HG03159 (cell line): ENCODE measurements around the gene QPRT.
"Not testable (repeated sequence)": the region's sequence is repeated elsewhere in the genome, so short reads cannot be mapped to it uniquely, and the experiment has no call there.

ENCODE experiments used
- ATAC-seq: cut with Tn5 transposase; IDR thresholded peaks from one replicate; pipeline ENCODE4 v1.9.1; 2021; ENCODE audit warnings: mild to moderate bottlenecking, moderate library complexity; ENCODE audit not compliant: unreplicated experiment

QPRT gene

DNA sequence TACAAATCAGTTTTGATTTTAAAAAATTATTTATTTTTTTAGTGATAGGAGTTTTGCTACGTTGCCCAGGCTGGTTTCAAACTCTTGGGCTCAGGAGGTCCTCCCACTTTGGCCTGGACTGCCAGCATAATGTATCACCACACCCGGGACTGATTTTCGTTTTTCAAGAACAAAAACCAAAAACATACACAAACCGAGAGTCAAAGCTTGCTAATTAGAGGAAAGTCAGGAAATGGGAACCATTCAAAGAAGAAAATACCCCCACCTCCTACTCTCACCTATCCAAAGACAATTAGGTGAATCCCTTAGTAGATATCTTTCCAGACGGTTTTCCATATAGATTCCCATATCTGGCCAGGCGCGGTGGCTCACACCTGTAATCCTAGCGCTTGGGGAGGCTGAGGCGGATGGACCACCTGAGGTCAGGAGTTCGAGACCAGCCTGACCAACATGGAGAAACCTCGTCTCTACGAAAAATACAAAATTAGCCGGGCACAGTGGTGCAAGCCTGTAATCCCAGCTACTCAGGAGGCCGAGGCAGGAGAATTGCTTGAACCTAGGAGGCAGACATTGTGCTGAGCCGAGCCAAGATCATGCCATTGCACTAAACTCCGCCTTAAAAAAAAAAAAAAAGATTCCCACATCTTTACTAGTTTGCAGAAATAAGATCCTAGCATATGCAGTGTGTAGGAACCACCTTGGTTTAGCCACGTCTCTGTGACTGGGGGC is 16.8 kb upstream of the QPRT start:
- ATAC-seq, result no peak

DNA sequence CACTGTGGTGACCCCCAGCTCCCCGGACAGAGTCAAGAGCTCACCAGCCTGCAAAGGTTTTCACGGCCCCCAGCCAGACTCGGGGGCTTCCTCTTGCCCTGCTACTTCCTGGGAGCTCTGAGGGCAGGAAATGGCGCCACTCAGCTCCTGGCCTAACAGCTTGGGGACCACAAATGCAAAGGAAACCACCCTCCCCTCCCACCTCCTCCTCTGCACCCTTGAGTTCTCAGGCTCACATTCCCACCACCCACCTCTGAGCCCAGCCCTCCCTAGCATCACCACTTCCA is 16.3 kb upstream of the QPRT start:
- no peak for ATAC-seq

DNA sequence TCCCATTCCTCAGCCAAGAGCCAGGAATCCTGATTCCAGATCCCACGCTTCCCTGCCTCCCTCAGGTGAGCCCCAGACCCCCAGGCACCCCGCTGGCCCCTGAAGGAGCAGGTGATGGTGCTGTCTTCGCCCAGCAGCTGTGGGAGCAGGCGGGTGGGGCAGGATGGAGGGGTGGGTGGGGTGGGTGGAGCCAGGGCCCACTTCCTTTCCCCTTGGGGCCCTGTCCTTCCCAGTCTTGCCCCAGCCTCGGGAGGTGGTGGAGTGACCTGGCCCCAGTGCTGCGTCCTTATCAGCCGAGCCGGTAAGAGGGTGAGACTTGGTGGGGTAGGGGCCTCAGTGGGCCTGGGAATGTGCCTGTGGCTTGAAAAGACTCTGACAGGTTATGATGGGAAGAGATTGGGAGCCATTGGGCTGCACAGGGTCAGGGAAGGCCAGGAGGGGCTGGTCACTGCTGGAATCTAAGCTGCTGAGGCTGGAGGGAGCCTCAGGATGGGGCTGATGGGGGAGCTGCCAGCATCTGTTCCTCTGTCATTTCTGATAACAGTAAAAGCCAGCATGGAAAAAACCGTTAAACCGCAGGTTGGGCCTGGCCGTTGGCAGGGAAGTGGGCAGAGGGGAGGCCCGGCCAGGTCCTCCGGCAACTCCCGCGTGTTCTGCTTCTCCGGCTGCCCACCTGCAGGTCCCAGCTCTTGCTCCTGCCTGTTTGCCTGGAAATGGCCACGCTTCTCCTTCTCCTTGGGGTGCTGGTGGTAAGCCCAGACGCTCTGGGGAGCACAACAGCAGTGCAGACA is 15.8 kb upstream of the QPRT start, which contains the start of gene SPN:
Gene SPN (plus strand): TSS at position 232 of the 791 bp plus-strand sequence. CDS start 482 bp downstream, at position 714.
- no peak for ATAC-seq

DNA sequence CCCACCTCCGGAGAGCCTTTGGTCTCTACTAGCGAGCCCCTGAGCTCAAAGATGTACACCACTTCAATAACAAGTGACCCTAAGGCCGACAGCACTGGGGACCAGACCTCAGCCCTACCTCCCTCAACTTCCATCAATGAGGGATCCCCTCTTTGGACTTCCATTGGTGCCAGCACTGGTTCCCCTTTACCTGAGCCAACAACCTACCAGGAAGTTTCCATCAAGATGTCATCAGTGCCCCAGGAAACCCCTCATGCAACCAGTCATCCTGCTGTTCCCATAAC is 15.2 kb upstream of the QPRT start:
- no peak for ATAC-seq

DNA sequence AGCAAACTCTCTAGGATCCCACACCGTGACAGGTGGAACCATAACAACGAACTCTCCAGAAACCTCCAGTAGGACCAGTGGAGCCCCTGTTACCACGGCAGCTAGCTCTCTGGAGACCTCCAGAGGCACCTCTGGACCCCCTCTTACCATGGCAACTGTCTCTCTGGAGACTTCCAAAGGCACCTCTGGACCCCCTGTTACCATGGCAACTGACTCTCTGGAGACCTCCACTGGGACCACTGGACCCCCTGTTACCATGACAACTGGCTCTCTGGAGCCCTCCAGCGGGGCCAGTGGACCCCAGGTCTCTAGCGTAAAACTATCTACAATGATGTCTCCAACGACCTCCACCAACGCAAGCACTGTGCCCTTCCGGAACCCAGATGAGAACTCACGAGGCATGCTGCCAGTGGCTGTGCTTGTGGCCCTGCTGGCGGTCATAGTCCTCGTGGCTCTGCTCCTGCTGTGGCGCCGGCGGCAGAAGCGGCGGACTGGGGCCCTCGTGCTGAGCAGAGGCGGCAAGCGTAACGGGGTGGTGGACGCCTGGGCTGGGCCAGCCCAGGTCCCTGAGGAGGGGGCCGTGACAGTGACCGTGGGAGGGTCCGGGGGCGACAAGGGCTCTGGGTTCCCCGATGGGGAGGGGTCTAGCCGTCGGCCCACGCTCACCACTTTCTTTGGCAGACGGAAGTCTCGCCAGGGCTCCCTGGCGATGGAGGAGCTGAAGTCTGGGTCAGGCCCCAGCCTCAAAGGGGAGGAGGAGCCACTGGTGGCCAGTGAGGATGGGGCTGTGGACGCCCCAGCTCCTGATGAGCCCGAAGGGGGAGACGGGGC is 14.7 kb upstream of the QPRT start:
- no peak for ATAC-seq

DNA sequence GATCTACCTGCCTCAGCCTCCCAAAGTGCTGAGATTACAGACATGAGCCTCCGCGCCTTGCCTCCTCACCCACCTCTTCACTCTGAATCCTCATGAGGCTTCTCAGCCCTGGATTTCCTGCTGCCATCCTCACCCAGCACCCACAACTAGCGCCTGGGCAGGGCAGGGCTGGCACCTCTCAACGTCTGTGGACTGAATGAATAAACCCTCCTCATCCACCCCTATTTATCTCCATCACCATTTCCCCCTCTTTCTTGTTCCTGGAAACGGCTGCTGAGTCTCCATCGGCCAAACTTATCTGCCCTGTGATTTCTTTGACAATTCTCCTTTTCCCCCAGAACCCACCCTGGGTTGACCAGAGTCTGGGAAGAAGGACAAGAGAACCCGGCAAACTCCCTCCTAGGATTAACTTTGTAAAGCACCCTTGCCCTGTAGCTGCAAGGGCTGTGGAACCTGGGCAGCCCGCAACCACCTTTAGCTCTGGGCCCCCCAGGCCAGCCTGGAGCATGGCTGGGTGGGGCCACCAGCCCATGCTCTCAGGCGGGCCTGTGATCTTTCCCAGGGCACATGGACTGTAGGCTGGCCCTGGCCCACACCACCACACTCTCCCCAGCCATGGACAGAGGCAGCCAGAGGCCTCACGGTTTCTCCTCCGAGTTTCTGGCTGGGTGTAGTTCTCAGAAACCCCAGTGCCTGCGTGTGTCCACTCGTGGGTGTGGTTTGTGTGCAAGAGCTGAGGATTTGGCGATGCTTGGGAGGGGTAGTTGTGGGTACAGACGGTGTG is 13.5 kb upstream of the QPRT start:
- ATAC-seq, result no peak

DNA sequence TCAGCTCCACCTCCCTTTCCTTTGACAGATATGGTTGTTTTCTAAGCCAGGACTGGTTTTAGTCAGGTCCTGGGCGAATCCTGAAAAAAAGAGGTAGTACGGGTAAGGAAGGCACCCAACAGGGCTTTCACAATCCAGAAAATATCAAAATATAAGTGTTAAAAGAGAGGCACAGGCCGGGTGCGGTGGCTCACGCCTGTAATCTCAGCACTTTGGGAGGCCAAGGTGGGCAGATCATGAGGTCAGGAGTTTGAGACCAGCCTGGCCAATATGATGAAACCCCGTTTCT is 11.7 kb upstream of the QPRT start:
- ATAC-seq, result not testable (repeated sequence)

DNA sequence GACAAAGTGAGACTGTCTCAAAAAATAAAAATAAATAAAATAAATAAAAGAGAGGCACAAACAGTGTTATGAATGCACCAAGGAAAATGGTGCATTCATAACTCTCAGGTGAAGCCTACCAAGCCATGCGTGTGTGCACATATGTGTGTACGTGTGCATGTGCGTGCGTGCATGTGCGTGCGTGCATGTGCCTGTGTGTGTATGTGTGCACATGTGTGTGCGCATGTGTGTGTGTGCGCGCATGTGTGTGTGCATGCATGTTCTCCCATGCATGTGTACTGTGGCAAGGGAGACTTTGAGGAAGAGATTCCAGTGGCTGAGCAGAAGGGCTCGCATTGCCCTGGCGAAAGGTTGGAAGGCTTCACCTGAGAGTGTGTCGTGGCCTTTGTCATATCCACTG is 11.2 kb upstream of the QPRT start:
- ATAC-seq, result no peak

DNA sequence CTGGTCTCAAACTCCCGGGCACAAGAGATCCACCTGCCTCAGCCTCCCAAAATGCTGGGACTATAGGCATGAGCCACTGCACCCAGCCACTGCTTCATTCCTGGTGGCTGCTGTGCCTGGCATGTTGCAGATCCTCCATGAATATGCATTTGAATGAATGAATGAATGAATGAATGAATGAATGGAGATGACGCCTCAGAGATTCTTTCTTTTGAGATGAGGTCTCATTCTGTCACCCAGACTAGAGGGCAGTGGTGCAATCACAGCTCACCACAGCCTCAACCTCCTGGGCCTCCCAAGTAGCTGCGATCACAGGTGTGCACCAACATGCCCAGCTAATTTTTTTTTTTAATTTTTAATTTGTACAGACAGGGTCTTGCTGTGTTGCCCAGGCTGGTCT is 10.7 kb upstream of the QPRT start:
- ATAC-seq, result no peak

DNA sequence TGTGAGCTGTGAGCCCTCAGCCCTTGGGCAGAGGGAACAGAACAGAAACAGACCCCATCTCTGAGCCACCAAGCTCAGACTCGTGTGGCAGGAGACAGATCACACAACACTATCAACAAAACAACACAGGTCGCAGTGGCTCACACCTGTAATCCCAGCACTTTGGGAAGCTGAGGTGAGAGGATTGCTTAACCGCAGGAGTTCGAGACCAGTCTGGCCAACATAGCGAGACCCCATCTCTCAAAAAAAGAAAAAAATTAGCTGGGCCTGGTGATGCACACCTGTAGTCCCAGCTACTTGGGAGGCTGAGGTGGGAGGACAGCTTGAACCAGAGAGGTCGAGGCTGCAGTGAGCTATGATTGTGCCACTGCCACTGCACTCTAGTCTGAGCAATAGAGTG is 5.5 kb upstream of the QPRT start:
- ATAC-seq, result no peak

DNA sequence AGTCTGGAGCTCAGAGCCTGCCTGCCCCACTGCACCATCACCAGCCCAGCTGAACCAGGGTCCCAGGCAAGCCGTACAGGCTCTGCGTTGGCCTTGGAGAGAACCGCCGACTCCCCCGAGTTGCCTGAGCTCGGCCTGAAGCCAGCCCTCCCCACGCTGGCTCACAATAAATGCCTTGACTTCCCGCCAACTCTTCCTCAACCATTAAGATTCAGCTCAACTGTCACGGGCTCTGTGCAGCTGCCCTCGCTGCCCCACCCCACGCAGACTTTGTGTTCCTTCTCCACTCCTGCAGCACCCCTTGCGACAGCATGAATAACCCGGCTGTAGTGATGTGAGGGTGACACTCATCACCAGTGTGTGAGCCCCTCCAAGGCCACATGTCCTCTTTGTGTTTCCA is 4.8 kb upstream of the QPRT start:
- ATAC-seq, result no peak

DNA sequence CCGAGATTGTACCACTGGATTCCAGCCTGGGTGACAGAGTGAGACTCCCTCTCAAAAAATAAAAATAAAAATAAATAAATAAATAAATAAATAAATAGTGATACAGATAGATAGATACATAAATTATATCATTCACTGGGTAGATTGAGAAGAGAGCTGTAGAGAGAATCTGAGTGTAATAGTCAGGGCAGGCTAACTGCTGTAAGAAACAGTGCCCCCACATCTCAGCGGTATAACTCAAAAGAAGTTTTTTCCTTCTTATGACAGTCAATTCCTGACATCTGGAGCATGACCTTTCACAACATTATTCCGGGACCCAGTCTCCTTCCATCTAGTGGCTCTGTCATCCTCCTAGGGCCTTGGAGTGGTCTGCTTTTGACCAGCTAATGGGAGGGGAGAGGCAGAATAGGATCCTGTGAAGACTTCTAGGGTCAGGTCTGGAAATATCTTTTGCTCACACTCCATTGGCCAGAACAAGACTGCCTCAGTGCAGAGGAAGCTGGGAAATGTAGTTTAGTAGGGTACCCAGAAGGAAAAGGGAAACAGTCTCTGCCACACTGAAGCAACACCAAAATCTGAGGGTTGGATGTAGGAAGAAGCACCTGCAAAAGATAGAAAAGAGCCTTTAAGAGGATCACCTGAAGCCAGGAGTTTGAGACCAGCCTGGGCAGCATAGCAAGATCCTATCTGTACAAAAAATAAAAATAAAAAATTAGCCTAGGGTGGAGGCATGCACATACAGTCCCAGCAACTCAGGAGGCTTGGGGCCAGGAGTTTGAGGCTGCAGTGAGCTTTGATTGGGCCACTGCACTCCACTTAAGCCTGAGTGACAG is 3.0 kb upstream of the QPRT start:
- no peak for ATAC-seq

DNA sequence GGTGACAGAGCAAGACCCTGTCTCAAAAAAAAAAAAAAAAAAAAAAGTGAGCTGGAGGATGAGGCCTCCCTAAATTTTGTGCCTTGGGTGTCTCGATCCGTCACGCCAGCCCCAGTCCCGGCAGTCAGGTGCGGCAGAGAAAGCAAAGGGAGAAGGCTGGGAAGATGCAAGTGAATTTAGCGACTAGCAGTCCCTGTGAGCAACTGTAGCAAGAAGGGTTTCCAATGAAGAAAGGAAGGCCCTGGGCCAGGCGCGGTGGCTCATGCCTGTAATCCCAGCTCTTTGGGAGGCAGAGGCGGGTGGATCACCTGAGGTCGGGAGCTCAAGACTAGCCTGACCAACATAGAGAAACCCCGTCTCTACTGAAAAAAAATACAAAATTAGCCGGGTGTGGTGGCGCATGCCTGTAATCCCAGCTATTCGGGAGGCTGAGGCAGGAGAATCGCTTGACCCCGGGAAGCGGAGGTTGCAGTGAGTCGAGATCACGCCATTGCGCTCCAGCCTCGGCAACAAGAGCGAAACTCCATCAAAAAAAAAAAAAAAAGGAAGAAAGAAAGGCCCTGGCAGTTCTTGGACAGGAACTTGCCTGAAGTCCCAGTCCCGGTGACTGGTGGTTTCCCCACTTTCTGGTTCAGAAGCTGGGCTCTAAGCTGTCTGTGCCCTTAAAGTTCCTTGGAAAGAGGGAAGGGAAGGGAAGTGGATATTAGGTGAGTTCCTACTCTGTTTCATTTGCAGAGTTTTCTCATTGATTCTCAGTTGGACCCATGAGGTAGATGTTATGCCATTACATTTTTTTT is 1.8 kb upstream of the QPRT start:
- ATAC-seq, result no peak

DNA sequence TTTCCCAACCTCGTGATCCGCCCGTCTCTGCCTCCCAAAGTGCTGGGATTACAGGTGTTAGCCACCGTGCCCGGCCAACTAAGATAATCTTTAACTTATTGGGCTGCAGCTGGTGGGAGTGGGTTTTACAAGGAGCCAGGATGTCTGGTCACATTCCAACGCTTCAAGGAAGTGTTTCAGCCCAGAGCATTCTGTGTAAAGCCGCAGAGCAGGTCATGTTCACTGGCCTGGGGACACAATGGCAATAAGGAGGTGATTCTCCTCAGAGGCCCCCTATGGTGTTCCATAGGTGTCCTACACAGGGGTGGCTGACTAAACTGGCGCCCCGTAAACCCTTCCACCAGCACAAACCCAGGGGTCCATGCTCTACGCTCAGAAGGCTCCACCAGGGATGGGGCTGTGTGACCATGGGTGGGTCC is 1.2 kb downstream of the QPRT start:
- no peak for ATAC-seq

DNA sequence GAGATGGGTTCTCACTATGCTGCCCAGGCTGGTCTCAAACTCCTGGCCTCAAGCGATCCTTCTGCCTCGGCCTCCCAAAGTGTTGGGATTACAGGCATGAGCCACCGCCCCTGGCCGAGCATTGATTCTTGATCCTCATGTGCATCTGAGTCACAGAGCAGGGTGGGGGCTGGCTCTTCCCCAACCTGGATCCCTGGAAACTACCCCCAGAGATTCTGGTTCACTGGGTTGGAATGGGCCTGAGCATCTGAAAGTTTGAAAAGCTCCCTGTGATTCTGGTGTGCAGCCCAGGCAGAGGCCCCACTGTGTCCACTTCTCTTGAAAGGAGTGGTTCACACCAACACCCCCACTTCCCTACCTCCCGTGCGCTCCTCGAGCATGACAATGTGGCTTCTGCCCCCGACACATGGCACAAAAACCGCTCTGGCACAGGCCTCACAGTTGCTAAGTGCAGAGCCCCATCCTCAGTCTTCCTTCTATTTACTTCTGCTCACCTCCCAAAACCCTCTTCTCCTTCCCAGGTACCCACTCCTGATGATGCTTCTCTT is 4.6 kb downstream of the QPRT start:
- no peak for ATAC-seq

DNA sequence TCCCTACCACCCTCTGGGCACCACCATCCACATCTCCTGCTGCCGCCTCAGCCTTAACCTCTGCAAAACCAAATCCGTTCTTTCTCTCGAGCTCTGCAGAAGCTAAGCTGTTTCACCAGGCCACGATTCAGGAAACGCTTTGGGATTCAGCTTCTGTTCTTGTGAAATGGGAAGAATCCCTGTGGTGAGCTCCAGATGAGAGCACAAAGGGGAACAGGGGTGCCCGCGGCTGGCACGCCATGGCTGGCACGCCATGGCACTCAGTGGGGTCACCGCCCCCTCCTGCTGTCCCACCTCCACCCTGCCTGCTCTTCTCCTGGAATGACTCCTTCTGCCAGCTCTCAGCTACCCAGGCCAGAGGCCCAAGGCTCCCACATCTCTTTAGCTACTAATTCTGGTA is 5.7 kb downstream of the QPRT start:
- no peak for ATAC-seq

DNA sequence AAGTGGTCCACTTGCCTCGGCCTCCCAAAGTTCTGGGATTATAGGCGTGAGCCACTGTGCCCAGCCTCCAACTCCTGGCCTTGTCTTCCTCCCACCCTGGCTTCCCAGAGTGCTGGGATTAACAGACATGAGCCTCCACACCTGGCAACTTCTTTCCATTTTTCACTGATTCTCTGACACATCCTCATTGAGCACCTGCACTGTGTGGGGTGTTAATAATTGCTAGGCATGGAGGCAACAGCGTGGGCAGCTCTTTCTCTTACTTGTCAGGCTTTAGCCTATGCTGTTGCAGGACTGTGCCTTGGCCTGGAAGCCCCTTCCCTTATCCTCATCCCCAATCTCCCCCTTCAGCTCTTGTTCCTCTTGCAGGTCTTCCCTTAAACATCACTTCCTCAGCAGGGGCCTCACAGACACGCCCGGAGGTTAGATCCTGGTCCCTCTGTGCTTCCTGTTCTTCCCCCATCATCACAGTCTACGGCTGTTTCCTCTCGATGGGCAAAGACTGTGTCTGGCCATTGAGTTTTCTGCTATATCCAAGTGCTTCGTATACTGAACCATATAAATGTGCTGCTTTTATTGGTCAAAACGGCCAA is 7.9 kb downstream of the QPRT start:
- no peak for ATAC-seq

DNA sequence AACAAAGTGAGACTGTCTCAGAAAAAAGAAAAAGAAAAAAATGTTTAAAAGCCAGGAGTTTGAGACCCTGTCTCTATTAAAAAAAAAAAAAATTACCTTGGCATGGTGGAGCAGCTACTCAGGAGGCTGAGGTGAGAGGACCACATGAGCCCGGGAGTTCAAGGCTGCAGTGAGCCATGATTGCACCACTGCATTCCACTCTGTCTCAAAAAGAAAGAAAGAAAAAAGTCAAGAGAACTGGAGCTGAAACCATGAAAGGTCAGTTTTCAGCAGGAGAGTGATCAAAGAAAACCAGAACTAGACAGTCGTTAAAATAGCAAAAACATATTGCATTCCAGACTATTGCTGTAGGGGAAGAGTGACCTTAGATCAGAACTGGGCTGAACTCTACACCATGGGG is 8.8 kb downstream of the QPRT start:
- no peak for ATAC-seq

DNA sequence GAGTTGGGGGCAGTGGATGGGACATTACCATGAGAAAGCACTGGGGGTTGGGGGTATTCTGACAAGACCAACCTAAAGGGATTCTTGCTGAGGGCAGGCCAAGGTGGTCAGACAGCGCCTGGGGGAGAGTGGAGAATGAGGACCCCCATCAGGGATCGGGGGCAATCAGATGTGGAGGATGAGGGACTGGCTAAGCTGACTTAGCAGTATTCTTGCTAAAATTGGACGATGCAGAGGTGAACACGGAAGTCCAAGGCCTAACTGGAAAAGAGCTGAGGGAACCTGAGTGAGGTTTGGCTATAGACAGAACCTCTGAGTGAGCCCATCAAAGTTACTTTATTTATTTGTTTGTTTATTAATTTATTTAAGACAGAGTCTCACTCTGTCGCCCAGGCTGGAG is 9.2 kb downstream of the QPRT start:
- ATAC-seq, result no peak
